NCI-H510A treated with DMSO at 0.1 percent for 48 hours (cell line): ENCODE measurements around the gene TEC.
A peak's percentile ranks its signal among the peaks of the same experiment; 100 is the strongest.

Experiments used
- DNase-seq: peaks from one replicate; lab custom pipeline; 2025; lab: John Stamatoyannopoulos, UW

TEC gene

GRCh38 chr4:48121180-48121579 lies 148.5 kb downstream of the TEC start:
- DNase-seq: no peak

GRCh38 chr4:48120132-48120531 lies 149.5 kb downstream of the TEC start:
- DNase-seq: no peak

DNA sequence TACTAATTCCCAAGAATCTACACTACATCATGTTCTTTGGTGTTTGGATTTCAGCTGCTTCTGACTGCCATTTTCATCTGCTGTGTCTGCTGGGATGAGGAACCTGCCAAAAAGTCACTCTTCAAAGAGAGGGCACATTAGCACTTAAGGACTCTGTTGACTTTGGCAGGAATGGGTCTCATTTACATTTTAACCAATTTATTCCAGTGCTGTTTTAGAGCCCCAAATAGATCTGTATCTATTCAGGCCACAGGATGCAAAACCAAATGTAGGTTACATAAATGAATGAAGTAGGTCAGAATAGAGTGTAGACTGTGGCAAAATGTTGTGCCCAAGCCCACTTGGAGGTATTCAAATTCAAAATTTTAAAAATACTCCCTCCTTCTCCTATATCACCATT lies 150.0 kb downstream of the TEC start:
- no peak for DNase-seq

DNA sequence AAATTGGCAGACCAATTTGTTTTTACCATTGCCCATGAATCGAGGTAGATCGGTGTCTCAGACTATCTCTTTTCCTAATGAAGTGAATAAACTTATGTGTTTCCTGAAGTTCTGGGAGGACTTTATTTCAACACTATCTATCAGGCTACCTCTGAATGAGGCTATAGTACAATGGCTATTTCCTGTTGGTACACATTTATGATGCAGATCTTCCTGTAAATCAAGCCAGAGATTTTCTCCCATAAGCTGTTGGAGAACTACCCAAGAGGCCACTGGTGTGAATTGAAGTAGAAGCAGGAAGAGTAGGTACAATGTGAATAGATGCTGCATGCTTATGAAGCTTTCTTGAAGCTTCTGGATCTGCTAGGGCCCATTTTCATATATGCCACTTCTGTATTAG lies 151.6 kb downstream of the TEC start:
- no peak for DNase-seq

DNA sequence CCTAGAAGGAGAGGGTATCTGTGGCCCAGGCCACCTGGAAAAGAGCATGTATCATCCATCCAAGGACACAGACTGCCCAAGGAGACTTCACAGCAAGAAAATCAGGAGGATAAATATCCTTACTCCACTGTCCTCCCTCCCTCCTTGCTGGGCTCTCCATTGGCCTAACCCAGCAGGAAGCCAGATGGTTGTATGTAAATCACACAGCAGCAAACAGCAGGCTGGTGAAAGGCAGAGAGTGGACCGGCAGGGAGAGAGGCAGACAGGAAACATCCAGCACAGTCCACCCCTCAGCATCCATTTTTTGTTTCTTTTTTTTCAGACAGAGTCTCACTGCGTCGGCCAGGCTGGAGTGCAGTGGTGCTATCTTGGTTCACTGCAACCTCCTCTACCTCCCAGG lies 153.1 kb downstream of the TEC start:
- no peak for DNase-seq

DNA sequence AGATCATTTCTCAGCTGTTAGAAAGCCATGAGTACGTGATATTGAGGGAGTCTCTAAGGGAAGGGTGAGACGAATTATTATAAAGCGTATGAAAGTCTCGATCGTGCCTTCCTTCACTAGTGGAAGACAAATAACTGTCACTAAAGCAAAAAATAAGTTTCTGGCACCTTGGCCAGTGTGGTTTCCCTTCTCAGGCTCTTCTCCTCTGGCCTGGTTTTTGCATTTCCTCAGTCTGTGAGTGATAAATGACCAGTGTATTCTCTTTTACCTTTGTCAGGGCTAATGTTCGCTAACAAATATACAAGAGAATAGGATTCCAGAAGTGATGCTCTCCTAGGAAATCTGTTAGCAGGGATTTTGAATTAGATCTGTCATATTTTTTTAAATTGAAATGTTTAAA lies 155.2 kb downstream of the TEC start:
- no peak for DNase-seq

- DNase-seq: no peak
Observed at GRCh38 chr4:48112017-48112667, 157.5 kb downstream of the TEC start.

- no peak for DNase-seq
Observed at GRCh38 chr4:48110452-48110978, 159.1 kb downstream of the TEC start.

- DNase-seq: peak; percentile 10
Observed at GRCh38 chr4:48109413-48110263, 160.0 kb downstream of the TEC start.

DNA sequence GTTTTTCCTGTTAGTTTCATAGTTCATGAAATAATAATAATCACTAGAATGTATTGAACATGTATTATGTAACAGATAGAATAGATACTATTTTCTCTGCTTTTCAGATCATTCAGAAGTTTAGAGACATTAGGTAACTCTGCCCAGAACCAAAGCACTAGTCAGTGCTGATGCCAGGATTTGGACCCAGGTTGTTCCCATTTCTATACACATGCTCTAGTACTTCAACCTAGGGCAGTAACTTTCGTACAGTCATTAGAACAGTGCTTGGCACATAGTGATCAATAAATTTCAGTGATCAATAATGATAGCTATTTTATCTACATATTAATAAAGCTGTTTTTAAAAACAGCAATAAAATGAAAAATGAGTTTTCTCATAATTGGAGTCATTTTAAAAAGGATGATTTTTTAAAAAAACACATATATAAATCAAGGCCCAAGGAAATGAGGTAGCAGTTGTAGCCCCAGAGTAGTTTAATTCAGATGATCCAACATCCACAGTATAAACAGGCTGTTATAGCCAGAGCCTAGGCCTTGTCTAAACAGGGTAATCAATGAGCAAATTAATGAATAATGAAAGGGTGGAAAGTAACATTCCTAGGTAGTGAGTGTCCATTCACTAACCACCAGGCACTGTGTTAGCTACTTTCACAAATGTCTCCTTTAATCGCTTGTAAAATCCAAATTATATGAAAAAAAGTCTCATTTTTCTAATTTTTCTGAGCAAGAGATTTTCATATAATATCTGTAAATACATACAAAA lies 161.1 kb downstream of the TEC start:
- DNase-seq: no peak

DNA sequence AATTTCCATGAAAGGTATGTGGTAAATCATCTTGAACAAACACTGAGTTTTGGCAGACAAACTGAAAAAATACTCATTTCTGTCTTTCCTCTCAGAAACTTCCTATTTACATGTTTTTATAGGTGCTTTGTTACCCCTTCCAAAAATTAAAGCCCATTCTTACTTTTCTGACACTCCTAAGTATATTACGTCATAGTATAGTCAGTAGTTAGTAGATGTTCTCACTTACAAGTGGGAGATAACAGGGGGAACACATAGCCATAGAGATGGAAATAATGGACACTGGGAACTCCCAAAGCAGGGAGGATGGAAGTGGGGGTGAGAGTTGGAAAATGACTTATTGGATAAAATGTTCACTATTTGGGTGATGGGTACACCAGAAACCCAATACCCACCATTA lies 164.4 kb downstream of the TEC start:
- DNase-seq: no peak

DNA sequence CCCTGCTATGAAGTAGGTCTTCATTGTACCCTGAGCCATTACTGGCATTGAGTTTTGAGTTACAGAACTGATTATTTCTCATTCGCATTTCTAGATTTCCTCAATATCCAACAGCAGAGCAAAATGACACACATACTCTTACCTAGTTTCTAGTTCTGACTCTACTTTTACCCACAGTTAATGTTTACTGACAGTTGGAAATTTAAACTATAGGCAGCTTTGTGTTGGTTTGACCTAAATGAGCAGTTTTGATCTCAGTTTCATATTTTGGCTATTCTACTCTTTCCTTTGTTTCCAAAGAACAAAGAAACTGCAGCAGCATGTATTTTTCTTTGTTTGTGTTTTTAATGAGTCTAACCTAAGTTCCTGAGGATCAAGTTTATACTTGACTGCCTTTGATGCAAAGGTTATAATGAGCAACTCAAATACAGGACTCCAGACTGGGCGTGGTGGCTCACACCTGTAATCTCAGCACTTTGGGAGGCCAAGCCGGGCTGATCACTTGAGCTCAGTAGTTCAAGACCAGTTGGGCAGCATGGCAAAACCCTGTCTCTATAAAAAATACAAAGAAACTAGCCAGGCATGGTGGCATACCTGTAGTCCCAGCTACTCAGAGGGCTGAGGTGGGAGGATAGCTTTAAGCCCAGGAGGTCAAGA lies 166.0 kb downstream of the TEC start:
- no peak for DNase-seq

DNA sequence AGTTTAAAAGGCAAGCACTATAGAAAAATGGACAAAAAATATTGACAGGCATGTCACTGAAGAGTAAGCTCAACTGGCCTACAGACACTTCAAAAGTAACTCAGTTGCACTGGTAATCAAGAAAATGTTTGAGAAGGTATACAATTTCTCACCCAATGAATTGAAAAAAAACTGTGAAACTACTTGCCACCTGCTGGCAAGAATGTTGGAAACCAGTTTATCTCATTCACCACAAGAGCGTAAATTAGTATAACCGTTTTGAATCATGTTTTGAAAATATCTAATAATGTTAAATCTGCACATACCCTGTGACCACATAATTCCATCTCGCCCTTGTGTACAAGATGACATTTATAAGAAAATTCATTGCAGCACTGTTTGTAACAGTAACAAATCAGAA lies 167.3 kb downstream of the TEC start:
- DNase-seq: no peak

DNA sequence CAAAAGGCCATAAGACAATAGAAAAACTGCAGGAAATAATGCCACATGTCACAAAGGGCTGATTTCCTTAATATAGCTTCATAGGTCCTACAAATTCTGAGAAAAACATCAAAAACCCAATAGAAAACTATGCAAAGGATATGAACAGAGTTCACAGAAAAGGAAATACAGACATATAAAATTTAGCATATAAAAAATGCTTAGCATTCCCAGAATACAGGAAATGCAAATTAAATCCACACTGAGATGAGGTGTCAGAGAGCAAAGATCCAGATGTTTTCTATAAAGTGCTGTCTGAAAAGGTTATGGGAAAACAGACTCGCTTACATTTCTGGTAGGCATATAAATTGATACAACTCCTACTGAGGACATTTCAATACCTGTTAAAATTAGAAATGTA lies 169.4 kb downstream of the TEC start:
- DNase-seq: no peak

DNA sequence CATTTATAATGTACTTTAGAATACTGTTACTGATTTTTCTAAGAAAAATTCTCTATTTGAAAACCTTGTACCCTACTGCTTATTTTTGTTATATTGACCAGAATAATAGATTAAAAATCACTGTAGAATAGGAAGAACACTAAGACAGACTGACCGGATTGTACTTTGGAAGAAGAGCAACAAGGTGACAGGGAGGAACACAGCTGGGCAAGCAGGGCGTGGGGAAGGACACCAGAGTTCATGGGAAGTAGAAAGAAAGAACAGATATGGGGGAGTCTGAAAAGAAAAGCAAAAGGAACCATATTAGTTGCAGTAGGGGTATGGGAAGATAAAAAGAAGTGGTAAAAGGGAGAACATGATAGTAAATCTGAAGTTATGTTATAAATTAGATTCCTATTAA lies 174.2 kb downstream of the TEC start:
- DNase-seq: no peak

DNA sequence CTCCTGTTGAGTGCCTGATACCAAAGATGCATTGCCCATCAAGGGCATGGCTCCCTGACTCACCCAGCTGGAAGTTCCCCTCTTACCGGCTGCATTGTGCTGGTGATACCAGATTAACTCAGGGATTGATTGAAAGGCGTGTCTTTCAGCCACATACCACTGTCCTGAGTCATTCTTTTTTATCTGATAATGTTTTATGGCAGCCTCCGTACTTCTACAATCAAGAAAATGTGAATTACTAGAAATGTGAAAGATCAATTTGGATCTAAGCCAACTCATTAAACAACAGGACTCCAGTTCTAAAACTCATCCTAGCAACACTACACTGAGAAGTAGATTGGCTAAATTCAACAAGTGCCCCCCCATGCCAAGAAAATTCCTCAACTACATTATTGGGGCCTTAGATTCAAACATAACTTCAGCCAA lies 175.6 kb downstream of the TEC start:
- no peak for DNase-seq

DNA sequence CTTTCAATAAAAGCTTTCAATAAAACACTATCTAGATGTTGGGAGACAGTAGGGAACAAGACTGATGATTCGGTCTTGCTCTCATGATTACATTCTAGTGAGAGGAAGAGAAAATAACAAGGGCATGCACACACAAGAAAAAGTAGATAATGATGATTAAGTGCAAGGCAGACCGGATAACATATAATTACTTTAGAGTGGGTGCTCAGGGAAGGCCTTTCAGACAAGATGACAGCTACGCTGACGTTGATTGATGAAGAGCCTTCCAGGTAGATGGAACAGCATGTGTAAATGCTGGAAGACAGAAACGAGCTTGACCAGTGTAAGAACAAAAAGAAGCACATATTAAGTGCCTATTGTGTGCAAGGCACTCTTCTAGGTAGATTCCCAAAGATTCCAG lies 179.0 kb downstream of the TEC start:
- peak; percentile 18 for DNase-seq

GRCh38 chr4:48085821-48086589 lies 183.6 kb downstream of the TEC start:
- DNase-seq: no peak
